Forelimb muscle (tissue), 1 donor: ENCODE data around the gene SERF2. TPM values are rescaled to one million over a fixed set of nuclear protein-coding genes. Genes with fewer than 3 reads are reported as not detected.
"Not testable (repeated sequence)": the region's sequence is repeated elsewhere in the genome, so short reads cannot be mapped to it uniquely, and the experiment has no call there.

ENCODE experiments used
- DNase-seq: peaks from one replicate; pipeline ENCODE4 v3.0.0-alpha.2; 2013; ENCODE audit warnings: low read depth
- polyA plus RNA-seq: library from polyadenylated mRNA; unstranded; fragments of 120-200 nt; gene quantifications from one replicate; pipeline ENCODE4 v1.2.1, GENCODE V29; 2013; ENCODE audit not compliant: insufficient read length

SERF2 gene
- 489 TPM for polyA plus RNA-seq

DNA sequence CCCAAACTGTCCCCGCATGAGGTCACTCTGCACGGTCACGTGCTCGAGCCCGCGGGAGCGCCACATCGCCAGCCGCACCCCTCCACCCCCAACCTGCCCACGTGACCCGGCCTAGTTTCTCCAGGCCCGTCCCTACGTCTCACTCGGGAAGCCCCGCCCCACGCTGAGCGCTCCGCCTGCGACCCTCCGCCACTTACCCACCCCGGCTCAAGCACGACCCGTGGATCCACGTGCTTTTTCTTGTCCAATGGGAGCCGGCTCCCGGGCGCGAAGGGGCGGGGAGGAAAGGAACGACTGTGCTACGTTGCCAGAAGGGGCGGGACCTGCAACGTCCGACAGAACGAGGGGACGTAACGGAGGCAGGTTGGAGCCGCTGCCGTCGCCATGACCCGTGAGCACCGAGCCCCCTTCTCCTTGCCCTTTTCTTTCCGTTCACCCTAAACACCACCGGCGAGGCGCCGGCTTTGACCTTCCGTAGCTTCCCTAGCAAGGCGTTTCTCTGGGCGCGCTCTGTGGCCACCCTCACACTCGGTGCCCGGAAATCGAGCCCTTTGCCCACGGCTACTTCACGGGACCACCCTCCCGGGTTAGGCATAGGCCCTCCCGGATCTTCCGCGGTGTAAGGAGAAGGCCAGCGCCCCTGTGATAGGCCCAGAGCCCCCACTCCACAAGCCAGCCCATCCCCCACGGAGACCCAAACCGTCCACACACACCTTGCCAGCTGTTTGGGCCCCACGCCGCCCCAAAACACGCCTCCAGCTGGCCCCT, at the start of gene SERF2:
SERF2 (plus strand) TSS at position 328 of the 768 bp plus-strand sequence; CDS start at position 385, 57 bp downstream.
- DNase-seq: peak; percentile 94

DNA sequence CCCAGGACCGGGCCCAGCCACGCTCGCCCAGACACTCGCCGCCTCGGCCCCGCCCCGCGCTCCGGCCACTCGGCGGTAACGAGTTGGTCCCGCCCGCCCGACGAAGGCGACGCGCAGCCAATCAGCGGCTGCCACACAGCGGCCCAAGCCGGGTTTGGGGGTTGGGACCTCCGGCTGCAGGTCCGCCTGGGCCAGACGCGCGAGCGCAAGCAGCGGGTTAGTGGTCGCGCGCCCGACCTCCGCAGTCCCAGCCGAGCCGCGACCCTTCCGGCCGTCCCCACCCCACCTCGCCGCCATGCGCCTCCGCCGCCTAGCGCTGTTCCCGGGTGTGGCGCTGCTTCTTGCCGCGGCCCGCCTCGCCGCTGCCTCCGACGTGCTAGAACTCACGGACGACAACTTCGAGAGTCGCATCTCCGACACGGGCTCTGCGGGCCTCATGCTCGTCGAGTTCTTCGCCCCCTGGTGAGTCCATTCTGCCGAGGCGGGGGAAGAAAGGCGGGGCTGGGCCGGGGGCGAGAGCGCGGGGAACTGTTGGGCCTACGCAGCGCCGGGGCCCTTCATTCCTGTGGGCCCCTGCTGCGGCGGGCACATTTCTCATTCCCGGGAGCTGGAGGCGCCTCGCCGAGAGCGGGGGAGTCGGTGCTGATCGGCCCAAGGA, 45.7 kb upstream of the SERF2 start, which contains the start of gene PDIA3:
PDIA3 (plus strand) TSS at position 194 of the 658 bp plus-strand sequence; CDS start at position 296, 102 bp downstream.
- peak; percentile 62 for DNase-seq

DNA sequence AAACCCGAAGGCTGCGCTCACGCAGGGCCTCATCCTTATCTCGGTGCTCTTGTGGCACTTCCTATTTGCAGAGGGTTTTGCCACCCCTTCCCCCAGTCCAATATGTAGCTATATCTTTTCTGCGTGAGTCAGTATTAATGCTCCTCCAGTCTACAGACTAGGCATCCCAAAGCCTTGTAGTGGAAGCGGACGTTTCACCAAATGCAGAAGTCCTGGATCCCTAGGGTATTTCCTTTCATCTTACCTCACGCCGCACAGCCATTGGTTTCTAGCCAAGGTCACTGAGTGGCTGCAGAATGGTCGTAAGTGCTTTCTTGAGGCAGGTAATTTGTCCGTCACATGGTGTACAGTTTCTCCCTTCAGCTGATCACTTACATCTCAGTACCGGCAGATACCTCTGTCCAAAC, 45.2 kb upstream of the SERF2 start:
- DNase-seq: not testable (repeated sequence)

DNA sequence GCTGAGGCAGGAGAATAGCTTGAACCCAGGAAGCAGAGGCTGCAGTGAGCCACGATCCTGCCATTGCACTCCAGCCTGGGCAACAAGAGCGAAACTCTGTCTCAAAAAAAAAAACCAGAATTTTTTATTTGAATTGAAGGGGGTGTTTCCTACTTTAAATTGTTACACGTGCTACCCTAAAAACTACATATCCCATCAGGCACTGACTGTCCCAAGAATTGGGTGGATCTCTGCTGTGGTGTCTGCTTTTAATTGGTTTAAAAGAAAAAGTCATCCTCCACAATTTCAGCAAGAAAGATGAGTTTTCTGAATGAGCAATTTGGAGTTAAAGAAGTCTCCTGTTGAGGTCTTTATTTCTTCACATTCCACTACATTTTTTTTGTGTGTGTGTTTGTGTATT, 43.7 kb upstream of the SERF2 start:
- DNase-seq: no peak

DNA sequence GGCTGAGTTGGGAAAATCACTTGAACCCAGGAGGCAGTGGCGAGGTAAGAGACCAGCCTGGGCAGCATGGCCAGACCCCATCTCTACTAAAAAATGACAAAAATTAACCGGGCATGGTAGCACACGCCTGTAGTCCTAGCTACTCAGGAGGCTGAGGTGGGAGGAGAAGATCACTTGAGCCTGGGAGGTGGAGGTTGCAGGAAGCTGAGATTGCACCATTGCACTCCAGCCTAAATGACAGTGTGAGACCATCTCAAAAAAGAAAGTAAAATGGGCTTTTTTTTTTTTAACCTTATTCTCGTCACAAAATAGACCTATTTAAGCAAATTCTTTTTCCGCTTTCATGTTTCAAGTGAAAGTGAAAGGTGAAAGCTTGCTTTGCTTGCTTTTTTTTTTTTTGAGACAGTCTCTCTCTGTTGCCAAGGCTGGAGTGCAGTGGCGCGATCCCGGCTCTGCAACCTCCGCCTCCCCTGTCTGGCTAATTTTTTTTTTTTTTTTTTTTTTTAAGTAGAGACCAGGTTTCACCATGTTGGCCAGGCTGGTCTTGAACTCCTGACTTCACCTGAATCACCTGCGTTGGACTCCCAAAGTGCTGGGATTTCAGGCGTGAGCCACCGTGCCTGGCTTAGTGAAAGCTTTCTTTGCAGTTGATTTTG, 42.3 kb upstream of the SERF2 start:
- no peak for DNase-seq

DNA sequence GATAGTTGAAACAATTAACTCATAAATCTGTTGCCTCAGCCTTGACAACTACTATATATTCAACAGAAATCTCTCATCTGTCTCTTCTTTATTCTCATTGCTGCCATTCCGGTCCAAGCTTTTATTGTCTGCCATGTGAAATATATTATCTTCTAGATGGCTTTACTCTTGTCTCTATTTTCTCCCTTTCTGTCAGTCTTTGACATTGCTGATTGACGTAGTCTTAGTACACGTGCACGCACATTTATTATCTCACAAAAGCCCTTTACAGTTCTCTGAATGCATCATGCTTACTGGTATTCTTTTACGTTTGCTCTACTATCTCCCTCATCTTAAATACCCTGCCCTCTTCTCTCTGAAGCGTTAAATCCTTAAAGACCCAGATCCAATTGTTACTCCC, 40.2 kb upstream of the SERF2 start:
- no peak for DNase-seq

DNA sequence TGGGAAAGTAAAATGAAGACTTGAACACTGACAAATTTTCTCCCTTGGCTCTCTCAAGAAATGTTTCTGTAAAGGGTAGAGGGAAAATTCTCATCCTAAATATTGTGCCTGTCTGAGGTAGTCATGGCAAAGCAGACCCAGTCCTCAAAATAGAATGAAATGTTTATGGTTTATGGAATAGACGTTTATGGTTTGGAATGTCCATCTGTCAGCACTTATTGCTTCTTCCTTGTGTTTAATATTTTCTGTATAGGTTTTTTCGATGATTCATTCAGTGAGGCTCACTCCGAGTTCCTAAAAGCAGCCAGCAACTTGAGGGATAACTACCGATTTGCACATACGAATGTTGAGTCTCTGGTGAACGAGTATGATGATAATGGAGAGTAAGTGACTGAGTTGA, 29.3 kb upstream of the SERF2 start:
- no peak for DNase-seq

DNA sequence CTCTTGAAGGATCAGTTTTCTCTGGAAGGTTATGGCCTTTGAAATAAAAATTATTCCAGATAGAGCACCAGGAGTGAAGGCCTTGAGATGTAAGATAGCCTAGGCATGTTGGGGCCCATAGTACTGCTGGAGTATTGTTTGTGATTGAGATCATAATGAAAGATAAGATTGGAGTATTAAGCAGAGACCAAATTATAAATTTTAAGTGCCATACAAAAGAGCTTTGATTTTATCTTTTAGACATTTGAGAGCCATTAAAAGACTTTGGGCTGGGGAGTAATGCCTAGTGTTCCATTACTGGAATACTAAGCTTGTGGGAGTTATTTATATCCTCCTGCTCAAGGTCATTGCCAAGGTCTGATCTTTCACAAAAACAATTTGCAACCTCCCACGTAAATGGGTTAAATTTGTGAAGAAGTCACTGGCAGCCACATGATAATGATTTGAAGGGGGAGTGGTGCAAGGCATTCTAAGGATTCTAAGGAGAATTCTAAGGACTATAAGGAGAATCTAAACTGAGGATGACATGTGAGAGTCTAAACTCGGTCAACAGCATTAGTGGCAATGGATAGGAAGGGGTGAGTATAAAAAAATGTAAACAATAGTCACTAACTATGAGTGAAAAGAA, 28.2 kb upstream of the SERF2 start:
- DNase-seq: no peak

DNA sequence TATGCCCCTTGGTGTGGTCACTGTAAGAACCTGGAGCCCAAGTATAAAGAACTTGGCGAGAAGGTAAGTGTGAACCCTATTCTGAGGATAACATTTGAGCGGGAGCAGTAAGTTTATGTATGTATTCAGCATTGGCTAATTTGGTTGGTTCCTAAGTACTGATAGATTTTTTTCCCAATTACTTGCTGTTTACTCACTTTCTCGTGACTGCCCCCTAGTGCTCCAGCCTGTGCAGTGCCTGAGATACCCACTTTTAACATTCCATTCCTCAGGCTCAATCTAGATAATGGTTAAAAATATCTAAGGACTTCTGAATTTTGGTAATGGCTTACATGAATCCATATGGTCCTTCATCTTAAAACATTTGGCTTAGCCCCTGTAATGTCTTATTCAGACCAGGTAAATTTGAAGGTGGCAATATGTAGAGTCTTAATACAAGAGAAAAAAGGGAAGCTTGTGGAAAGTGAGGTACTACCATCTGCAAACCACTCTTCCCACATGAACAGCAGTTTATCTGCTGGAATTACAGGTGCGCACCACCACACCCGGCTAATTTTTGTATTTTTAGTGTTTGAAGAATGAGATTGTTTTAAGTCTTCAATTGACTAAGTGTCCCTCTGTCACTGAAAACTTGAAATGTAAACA, 22.4 kb upstream of the SERF2 start:
- no peak for DNase-seq

DNA sequence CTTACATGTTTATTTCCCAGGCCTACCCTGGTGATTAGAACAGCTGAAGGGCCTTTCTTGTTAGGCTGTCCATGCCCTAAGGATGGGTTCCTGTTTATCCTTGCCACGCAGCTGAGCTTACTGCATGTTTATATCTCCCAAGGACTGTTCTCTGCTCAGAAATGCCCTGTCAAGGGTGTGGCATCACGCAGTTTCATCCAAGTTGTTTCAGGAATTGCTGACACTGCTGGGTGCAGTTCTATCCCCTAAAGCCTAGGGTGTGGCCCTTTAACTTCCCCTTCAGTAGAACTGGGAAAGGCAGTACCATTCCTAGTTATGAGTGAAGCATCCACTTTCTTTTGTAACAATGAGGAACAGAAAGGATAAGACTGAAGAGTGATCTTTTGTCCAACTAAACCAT, 20.3 kb upstream of the SERF2 start:
- DNase-seq: no peak

DNA sequence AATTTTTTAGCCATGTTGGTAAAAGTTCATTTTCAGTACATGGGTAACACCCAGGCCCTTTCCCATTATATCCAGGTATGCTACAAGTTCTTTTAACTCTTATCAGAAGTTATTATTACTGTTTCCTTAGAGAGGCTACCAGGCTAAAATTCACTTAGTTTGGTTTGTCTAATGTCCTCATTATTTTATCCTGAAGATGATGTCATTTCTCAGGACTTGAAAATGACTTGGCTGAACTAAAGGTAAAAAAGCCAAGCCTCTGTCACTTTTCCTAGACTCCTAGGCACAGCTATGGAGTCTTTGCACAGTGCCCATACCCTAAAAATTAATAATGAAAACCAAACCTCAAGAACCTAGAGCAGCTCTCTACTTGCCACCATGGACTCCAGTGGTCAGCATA, 19.5 kb upstream of the SERF2 start:
- DNase-seq: no peak

DNA sequence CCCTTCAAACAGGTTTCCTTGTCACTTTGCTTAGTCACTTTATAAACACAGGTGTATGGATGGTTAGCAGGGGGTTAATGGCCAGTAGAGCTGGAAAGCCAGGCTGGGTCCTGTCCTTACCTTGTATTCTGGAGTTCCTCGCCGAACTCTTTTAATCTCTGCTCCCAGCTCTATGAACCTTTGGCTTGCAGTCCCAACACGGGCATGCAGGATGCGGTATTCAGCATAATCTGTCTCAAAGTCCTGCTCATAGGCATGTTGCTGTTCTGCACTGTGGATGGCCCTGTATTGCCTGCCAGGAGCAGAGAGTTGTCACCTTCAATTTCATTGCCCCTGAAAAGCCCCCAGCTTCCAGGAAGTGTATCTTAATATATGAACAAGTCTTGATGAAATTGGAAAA, 18.1 kb upstream of the SERF2 start:
- DNase-seq: no peak

DNA sequence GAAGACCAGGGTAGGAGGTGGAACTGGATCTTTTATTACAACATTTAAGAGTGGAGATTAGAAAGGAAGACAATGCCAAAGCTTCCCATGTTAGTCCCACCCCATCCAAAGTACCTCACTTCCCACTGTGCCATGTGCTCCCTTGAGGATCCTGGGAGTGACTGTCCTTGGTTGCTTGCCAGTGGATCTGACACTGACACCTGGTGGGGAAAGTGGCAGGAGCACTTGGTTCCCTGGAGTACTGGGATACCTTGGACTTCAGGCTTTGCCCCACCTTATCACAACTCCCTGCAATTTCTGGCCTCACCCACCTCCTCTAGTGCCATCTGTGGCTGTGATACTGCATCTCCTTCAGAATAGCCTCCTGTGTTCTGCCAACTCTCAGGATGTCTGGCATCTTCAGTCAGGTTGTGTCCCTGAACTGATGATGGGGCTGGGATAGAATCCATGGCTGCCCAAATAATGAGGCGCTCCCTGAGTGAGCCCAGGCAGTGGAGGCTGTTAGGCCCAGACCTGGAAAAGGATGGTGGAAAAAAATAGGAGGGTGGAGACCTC, 16.6 kb upstream of the SERF2 start:
- DNase-seq: no peak

DNA sequence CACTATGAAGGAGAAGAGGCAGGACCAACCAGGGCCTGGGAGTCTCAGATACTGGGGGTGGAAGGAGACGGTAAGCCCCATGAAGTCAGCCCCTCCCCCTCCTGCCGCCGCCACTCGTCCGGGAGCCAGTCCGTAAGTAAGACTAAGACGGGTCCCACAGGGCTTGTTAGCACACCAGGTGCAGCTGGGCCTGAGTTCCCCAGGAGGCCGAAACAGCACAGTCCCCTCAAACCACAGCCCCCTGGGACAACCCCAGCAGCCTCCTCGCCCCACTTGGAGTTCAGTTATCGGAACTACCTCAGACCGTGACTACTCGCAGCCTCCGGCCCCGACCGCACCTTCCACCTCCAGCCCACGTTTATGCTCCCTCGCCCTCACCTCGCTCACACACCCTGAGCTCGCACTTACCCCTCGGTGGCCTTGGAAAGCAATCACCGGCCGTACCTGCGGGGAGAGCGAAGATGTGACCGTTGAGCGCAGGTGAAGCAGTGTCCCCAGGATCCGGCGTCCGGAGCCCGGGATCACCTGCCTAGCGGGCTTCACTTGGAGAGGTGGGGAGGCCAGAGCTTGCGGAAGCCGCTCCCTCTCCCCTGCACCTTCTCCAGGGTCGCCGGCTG, 15.9 kb upstream of the SERF2 start:
- DNase-seq: no peak

DNA sequence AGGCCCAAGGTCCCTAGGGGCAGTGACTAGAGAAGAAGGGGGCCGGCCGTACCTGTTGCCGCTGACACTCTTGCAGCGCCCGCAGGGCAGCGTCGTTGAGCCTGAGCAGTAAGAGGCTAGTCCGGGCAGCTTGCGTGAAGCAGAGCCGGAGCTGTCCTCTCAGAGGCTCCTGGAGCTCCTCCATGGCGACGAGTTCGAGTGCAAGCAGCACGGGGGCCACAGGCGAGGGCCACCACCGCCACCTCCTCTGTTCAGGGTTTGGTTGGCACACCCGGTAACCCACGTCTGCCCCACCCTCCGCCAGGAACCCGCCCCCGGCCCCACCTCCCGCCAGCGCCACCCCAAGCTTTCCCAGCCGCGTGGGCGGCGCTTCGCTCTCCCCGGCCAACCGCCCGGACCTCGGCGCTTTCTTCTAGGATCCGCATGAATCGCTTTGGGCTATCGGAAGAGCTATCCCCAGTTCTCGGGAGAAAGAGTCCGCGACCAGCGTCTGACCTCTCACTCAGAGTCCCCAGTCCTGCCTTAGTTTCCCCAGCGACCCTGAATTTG, 15.3 kb upstream of the SERF2 start, which contains the start of gene ELL3:
ELL3 (minus strand) TSS at position 249 of the 549 bp plus-strand sequence; CDS start at position 184, 65 bp downstream.
- no peak for DNase-seq

DNA sequence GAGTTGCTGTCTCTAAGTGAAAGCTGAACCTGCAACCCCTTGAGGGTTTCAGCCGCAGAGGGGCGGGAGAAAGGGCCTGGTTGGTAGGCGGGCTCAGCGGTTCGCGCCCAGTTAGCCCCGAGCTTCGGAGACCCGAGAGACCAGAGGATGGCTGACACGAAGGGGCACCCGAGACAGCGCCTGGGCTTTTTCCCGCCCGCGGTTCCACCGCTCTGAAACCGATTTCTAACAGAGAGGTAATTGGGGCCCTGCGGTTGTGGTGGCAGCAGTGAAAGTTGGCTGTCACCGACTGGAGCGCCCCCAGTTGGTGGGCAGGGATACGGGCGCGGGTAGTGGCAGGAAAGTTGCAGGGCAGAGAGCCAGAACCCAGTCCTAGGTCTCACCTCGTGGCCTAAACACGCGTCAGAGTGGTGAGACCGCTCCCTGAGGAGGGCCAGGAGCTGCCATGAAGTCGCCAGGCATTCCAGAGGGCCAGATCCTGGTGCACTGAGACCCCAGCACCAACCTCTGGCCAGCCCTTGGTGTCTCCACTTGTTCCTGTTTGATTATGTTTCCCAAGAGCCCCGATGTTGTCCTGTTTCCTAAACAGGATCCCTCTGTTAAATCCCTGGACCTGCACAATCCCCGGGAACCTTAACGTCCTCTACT, 14.7 kb upstream of the SERF2 start:
- DNase-seq: no peak

DNA sequence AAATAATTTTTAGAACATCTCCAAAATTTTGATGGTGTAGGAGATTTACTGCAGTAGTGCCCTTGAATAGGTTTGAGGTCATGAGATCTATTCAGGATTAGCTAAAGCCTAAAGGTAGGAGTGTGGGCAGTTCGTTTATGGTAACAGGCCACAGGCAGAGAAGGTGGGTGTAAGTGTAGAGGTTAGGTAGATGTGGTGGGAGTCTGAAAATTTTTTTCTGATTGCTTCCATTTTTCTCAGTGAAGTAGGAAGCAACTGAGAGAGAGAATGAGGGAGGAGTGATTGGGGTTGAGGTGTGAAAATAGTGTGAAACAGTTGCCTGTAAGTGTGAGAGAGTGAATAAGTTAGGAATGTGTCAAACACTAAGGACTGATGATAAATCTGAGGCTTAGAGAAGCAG, 13.1 kb upstream of the SERF2 start:
- no peak for DNase-seq

DNA sequence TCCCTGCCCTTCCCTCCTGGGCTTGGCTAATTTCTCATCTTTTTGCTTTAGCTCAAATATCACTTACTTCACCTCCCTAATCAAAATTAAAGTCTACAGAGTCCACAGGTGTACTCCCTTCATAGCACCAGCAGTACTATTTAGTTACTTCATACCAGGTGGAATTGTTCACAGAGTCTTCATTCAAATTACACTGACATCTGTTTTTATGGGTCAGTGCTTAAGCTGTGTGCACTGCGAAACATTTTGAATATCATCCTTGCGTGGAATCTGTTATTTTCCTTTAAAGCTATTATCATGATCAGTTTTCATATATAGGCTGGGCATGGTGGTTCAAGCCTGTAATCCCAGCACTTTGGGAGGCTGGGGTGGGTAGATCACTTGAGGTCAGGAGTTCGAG, 2.7 kb upstream of the SERF2 start:
- no peak for DNase-seq

DNA sequence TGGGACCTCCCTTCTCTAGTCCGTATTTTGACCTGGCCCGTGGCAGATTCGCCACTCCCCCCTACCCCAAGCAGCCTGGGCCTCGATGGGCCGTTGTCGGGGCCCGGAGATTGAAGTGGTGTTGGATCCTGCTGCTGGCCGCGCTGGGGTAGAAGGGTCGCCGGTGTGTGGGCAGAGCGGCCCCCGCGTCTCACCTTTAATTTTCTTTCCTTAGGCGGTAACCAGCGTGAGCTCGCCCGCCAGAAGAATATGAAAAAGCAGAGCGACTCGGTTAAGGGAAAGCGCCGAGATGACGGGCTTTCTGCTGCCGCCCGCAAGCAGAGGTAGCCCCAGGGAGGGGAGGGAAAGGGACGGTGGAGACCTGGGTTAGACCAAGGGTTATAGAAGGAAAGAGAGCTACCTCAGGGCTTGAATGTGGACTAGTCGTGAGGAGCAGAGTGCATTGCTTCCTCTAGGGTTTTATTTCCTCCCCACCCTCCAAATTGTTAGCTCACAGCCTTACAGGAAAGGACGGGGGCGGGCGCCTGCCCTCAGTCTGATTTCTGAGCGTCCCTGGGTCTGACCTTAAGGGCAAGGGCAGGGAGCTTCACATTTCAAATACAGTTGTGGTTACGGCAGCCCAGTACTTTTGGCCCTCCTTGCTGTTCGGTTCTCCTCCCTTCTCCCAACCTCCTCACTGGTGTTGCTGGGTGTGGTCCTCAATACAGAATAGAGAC, 799 bp downstream of the SERF2 start:
- DNase-seq: no peak
